Astrocyte (in vitro differentiated cells and primary cell): ENCODE measurements around the gene ARRDC3. TPM values are rescaled to one million over a fixed set of nuclear protein-coding genes. Genes with fewer than 3 reads are reported as not detected.
A peak's percentile ranks its signal among the peaks of the same experiment; 100 is the strongest.

Experiments
- DNase-seq: peaks from one replicate; pipeline ENCODE4 v3.0.0-alpha.2; 2010; ENCODE audit warnings: low read depth
- FAIRE-seq: peaks from 2 replicates; lab custom pipeline; 2011; peaks lifted over from hg19 to GRCh38; lab: Jason Lieb, UNC
- H2AFZ ChIP-seq: 2 replicates; pipeline ENCODE4 v1.6.0; 2012; ENCODE audit warnings: low read depth, low read length, inconsistent platforms
- H3K27ac ChIP-seq: 2 replicates; pipeline ENCODE4 v1.5.1; 2011; ENCODE audit warnings: low read depth, low read length, inconsistent platforms
- H3K27me3 ChIP-seq: 2 replicates; pipeline ENCODE4 v1.6.0; 2011; ENCODE audit warnings: low read length, inconsistent platforms; ENCODE audit not compliant: insufficient read depth
- H3K36me3 ChIP-seq: 2 replicates; pipeline ENCODE4 v1.5.1; 2011; ENCODE audit warnings: low read length, inconsistent platforms; ENCODE audit not compliant: insufficient read depth
- H3K4me1 ChIP-seq: 2 replicates; pipeline ENCODE4 v1.5.1; 2011; ENCODE audit warnings: low read length, inconsistent platforms; ENCODE audit not compliant: insufficient read depth
- H3K4me2 ChIP-seq: 2 replicates; pipeline ENCODE4 v1.6.0; 2012; ENCODE audit warnings: low read length, inconsistent platforms
- H3K4me3 ChIP-seq: 2 replicates; pipeline ENCODE4 v1.5.1; 2011; ENCODE audit warnings: low read depth, mild to moderate bottlenecking, low read length, inconsistent platforms; ENCODE audit not compliant: insufficient read depth
- H3K79me2 ChIP-seq: 2 replicates; pipeline ENCODE4 v1.6.0; 2012; ENCODE audit warnings: mild to moderate bottlenecking, low read length, inconsistent platforms; ENCODE audit not compliant: insufficient read depth
- H3K9ac ChIP-seq: 2 replicates; pipeline ENCODE4 v1.6.0; 2012; ENCODE audit warnings: mild to moderate bottlenecking, low read length, inconsistent platforms
- H3K9me3 ChIP-seq: 2 replicates; pipeline ENCODE4 v1.5.1; 2012; ENCODE audit warnings: low read depth, mild to moderate bottlenecking, low read length, inconsistent platforms; ENCODE audit not compliant: insufficient read depth
- H4K20me1 ChIP-seq: 2 replicates; pipeline ENCODE4 v1.6.0; 2012; ENCODE audit warnings: low read length, inconsistent platforms; ENCODE audit not compliant: insufficient read depth
- H3K27ac Mint-ChIP-seq: one replicate; pipeline ENCODE4 v1.8.0; 2021; ENCODE audit warnings: mild to moderate bottlenecking, mixed read lengths; ENCODE audit not compliant: unreplicated experiment
- H3K27me3 Mint-ChIP-seq: one replicate; pipeline ENCODE4 v1.8.0; 2021; ENCODE audit warnings: low read depth, mixed read lengths; ENCODE audit not compliant: unreplicated experiment
- H3K36me3 Mint-ChIP-seq: one replicate; pipeline ENCODE4 v1.8.0; 2021; ENCODE audit warnings: low read depth, mixed read lengths; ENCODE audit not compliant: unreplicated experiment
- H3K4me1 Mint-ChIP-seq: one replicate; pipeline ENCODE4 v1.8.0; 2021; ENCODE audit warnings: low read depth, mixed read lengths; ENCODE audit not compliant: unreplicated experiment
- H3K4me3 Mint-ChIP-seq: one replicate; pipeline ENCODE4 v1.8.0; 2021; ENCODE audit warnings: mild to moderate bottlenecking, moderate library complexity, mixed read lengths; ENCODE audit not compliant: unreplicated experiment
- H3K9me3 Mint-ChIP-seq: one replicate; pipeline ENCODE4 v1.8.0; 2021; ENCODE audit warnings: mild to moderate bottlenecking, mixed read lengths; ENCODE audit not compliant: unreplicated experiment
- CTCF ChIP-seq: IDR thresholded peaks from 2 replicates; pipeline ENCODE4 v1.5.1; 2011; ENCODE audit warnings: low read depth, mild to moderate bottlenecking, inconsistent platforms, low read length, moderate library complexity; ENCODE audit not compliant: insufficient read depth
- EZH2 ChIP-seq: IDR thresholded peaks from 2 replicates; pipeline ENCODE4 v1.6.1; 2012; ENCODE audit warnings: mild to moderate bottlenecking, low read length, inconsistent platforms; ENCODE audit not compliant: insufficient read depth
- total RNA-seq: library from RNA; stranded (reverse); gene quantifications from 2 replicates; pipeline ENCODE4 v1.2.1, GENCODE V29; 2021

Gene ARRDC3
- total RNA-seq, 1 donor from 2014 or later: 94.7 TPM

DNA sequence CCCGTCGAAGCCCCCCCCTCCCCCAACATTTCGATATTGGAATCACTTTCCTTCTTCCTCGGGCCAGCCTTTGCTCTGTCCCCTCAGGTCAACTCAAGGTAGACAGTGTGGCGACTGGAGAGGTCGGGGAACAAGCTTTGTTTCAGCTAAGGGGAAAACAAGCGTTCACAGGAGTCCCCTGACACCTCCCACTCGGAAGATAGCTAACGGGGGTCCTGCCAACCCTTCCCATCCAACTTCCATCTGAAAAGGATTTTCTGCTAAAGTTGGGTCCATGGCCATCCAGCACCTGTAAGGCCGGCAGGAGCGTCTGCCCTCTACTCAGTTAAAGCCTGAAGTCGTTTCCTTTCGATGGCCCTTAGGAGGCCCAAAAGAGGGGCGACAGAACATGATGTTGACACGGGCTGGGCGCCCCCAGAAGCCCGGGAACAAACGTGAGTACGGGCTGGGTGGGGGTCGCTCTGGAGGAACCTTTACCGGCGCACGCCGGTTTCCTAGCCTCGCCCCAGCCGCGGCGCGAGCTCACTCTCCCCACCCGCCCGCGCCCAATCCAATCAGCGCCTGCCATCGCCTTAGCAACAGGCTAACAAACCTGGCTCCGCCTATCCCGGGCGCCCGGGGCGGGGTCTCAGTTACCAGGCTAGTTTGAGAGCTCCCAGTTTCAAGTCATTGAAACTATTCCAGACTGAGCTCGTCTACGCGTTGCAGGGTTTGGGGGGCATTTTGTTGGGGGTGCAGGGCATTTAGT, 2.5 kb downstream of the ARRDC3 start:
- H3K4me3 Mint-ChIP-seq: peak overlapping the region; percentile 97
- peak overlapping the region; percentile 99 for H3K9ac ChIP-seq
- FAIRE-seq (no peak), DNase-seq (peak; percentile 80)
- H4K20me1 ChIP-seq: peaks cover 8% of the 10 kb centered on the region
- H3K4me3 ChIP-seq: peak overlapping the region; percentile 90
- H3K27ac Mint-ChIP-seq: peak overlapping the region; percentile 99
- H3K9me3 Mint-ChIP-seq: no peaks in the 10 kb centered on the region
- peaks cover 2% of the 10 kb centered on the region for H3K36me3 Mint-ChIP-seq
- no peaks in the 10 kb centered on the region for H3K27me3 ChIP-seq
- TF ChIP-seq CTCF (no peak), EZH2 (no peak)
- no peaks in the 10 kb centered on the region for H3K9me3 ChIP-seq
- H3K27ac ChIP-seq: peak overlapping the region; percentile 99
- no peaks in the 10 kb centered on the region for H3K27me3 Mint-ChIP-seq
- peaks cover 72% of the 10 kb centered on the region for H3K79me2 ChIP-seq
- peaks cover 20% of the 10 kb centered on the region for H3K4me1 Mint-ChIP-seq
- H2AFZ ChIP-seq: no peak overlapping the region
- H3K4me2 ChIP-seq: peak overlapping the region; percentile 93
- H3K36me3 ChIP-seq: peaks cover 23% of the 10 kb centered on the region
- H3K4me1 ChIP-seq: peaks cover 9% of the 10 kb centered on the region

DNA sequence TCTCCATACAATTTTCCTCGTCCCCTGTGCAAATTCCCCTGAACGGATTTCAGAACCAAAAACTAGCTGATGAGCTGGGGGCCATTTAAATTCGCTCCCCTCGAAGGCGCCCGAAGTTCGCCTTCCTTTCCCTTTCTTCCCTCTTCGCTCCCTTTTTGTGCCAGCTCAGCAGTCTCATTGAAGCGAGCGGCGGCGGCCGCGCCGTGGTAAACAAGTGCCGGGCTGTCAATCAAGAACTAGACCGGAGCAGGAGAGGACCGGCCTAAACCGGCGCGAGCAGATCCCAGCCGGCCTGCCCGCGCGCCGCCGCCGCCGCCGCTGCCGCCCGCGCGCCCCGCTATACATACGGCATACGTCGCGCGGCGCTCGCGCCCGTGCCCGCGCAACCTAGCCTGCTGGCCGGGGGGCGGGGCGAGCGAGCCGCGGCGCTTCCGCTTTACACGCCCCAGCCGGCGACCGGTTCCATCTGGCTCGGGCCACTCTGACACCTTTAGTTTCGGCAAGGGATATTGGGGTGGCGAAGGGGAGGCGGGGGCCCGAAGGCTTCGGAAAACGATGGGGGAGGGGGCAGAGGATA, 3.1 kb downstream of the ARRDC3 start:
- peak overlapping the region; percentile 53 for H2AFZ ChIP-seq
- Mint-ChIP-seq H3K27me3 (no peaks in the 10 kb centered on the region), H3K27ac (peak overlapping the region; percentile 100), H3K9me3 (no peaks in the 10 kb centered on the region), H3K4me3 (peak overlapping the region; percentile 97), H3K4me1 (peaks cover 20% of the 10 kb centered on the region), H3K36me3 (peaks cover 2% of the 10 kb centered on the region)
- peaks cover 9% of the 10 kb centered on the region for H4K20me1 ChIP-seq
- peaks cover 28% of the 10 kb centered on the region for H3K36me3 ChIP-seq
- peak; percentile 72 for DNase-seq
- H3K9ac ChIP-seq: peak overlapping the region; percentile 99
- peak overlapping the region; percentile 93 for H3K4me2 ChIP-seq
- no peaks in the 10 kb centered on the region for H3K9me3 ChIP-seq
- H3K4me1 ChIP-seq: peaks cover 9% of the 10 kb centered on the region
- H3K27ac ChIP-seq: peak overlapping the region; percentile 99
- TF ChIP-seq CTCF (no peak), EZH2 (no peak)
- peaks cover 78% of the 10 kb centered on the region for H3K79me2 ChIP-seq
- no peaks in the 10 kb centered on the region for H3K27me3 ChIP-seq
- no peak for FAIRE-seq
- H3K4me3 ChIP-seq: peak overlapping the region; percentile 95
